Measurements from ENCODE around the gene GARS1. TPM values are rescaled to one million over a fixed set of nuclear protein-coding genes. Genes with fewer than 3 reads are reported as not detected.

Gene GARS1
- total RNA-seq, 1 donor from 2014 or later, result 214 TPM

DNA sequence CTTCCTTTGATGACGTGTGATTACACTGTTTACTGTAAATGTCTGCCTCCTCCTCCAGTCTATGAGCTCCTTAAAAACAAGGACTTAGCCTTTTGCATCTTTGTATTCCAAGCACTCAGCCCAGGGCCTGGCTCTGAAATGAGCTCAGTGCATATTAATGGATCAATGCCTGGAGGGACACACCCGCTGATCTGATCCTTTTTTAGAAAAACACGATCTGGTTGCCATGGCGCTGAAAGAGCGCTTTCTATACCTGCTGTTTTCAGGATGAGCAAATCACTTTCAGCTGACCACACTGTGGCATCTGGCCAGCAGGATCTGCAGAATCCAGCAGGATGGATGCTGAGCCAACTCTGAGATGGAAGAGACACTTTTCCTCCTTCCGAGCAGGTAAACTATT, 37.8 kb upstream of the GARS1 start:
- CTCF ChIA-PET, result interaction anchor here (0.9 to 1.0 kb wide), 2 partner anchors 9 to 46 kb away, joined by 3 to 4 read pairs; no protein-coding TSS in a partner anchor
- Mint-ChIP-seq H3K36me3 (ENCODE audit: low read depth) (peaks cover 17% of the 10 kb centered on the region), H3K4me3 (no peak overlapping the region), H3K9me3 (no peaks in the 10 kb centered on the region), H3K27me3 (no peaks in the 10 kb centered on the region), H3K4me1 (no peaks in the 10 kb centered on the region), H3K27ac (no peak overlapping the region)
- TF ChIP-seq, protein P1, sequence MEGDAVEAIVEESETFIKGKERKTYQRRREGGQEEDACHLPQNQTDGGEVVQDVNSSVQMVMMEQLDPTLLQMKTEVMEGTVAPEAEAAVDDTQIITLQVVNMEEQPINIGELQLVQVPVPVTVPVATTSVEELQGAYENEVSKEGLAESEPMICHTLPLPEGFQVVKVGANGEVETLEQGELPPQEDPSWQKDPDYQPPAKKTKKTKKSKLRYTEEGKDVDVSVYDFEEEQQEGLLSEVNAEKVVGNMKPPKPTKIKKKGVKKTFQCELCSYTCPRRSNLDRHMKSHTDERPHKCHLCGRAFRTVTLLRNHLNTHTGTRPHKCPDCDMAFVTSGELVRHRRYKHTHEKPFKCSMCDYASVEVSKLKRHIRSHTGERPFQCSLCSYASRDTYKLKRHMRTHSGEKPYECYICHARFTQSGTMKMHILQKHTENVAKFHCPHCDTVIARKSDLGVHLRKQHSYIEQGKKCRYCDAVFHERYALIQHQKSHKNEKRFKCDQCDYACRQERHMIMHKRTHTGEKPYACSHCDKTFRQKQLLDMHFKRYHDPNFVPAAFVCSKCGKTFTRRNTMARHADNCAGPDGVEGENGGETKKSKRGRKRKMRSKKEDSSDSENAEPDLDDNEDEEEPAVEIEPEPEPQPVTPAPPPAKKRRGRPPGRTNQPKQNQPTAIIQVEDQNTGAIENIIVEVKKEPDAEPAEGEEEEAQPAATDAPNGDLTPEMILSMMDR (IDR thresholded peaks at IDR 0.05), result no peak
- no peak for ATAC-seq (ENCODE audit: low read depth)
- intact Hi-C loops (cut with micrococcal nuclease), result no loop called here
- no peak for DNase-seq
- POLR2A ChIA-PET, result no interaction called here

DNA sequence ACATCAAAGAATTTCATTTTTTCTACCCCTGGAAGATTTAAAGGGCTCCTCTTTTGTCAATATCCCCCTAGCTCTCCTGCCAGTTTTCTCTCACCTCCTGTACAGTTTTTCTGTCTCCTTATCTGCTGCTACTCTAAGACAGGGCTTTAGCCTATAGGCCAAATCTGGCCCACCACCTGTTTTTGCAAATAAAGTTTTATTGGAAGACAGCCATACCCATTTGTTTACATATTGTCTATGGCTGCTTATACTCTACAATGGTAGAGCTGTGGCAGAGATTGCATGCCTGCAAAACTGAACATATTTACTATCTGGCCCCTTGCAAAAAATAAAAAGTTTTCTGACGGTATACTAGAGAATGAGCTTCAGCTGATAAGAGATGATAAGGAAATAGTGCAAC, 37.4 kb upstream of the GARS1 start:
- TF ChIP-seq, protein P1 (IDR thresholded peaks at IDR 0.05), result no peak
- Mint-ChIP-seq H3K27me3 (no peaks in the 10 kb centered on the region), H3K36me3 (ENCODE audit: low read depth) (peaks cover 20% of the 10 kb centered on the region), H3K4me1 (no peaks in the 10 kb centered on the region), H3K27ac (no peak overlapping the region), H3K4me3 (no peak overlapping the region), H3K9me3 (no peaks in the 10 kb centered on the region)
- ATAC-seq (ENCODE audit: low read depth) (no peak), DNase-seq (no peak)
- CTCF ChIA-PET, result interaction anchor here (0.9 kb wide), 1 partner anchor 46 kb away, joined by 3 read pairs; no protein-coding TSS in a partner anchor
- intact Hi-C loops (cut with micrococcal nuclease), result no loop called here
- POLR2A ChIA-PET, result no interaction called here

DNA sequence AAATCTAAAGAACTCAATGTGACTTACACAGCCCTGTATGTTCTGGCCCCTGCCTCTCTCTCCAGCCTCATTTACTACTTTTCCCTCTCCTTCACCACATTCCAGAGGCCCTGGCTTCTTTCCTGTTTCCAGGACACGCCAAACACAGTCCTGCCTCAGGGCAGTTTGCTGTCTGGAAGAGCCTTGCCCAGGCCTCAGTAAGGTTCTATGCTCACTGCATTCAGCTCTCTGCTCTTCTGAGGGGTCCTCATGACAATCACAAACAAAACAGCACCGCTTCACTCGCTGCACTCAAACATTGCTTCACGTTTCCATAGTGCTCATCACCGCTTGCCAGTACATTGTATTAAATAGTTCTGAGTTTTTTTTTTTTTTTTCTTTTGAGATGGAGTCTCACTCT, 35.1 kb upstream of the GARS1 start:
- Mint-ChIP-seq H3K4me3 (no peak overlapping the region), H3K27me3 (no peaks in the 10 kb centered on the region), H3K36me3 (ENCODE audit: low read depth) (peaks cover 35% of the 10 kb centered on the region), H3K27ac (no peak overlapping the region), H3K4me1 (no peaks in the 10 kb centered on the region), H3K9me3 (no peaks in the 10 kb centered on the region)
- TF ChIP-seq, protein P1 (IDR thresholded peaks at IDR 0.05), result no peak
- intact Hi-C loops (cut with micrococcal nuclease), result loop anchor here (5.0 kb wide), 2 partner anchors 207 to 1637 kb away; no protein-coding TSS in a partner anchor
- DNase-seq, result no peak
- ChIA-PET CTCF (no interaction called here), POLR2A (no interaction called here)
- no peak for ATAC-seq (ENCODE audit: low read depth)

DNA sequence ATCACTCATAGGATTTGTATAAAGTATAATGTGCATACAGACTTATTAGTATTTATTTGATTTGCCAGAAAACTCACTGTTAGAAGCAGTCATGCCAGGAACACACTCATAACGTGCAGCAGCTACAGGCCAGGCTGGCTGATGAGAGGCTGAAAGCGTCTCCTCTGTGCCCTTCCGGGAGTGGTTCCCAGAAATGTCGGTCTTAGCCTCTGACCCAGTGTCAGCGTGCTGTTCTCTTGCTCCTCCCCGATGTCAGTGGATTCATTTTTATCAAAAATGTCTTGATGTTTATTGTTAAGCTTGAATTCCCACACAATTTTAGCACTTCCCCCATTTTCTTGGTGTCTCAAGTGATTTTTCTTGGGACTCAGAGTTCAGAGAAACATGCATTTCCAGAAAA, 33.3 kb upstream of the GARS1 start:
- no peak overlapping the region for H3K4me3 Mint-ChIP-seq
- H3K27me3 Mint-ChIP-seq, result no peaks in the 10 kb centered on the region
- intact Hi-C loops (cut with micrococcal nuclease), result loop anchor here (5.0 kb wide), 2 partner anchors 209 to 1639 kb away; no protein-coding TSS in a partner anchor
- CTCF ChIA-PET, result interaction anchor here (3.8 kb wide), 1 partner anchor 13 kb away, joined by 31 read pairs; no protein-coding TSS in a partner anchor
- H3K36me3 Mint-ChIP-seq (ENCODE audit: low read depth), result peaks cover 43% of the 10 kb centered on the region
- ATAC-seq (ENCODE audit: low read depth) (no peak), DNase-seq (no peak)
- TF ChIP-seq, protein P1 (IDR thresholded peaks at IDR 0.05), result no peak
- POLR2A ChIA-PET, result no interaction called here
- no peaks in the 10 kb centered on the region for H3K9me3 Mint-ChIP-seq
- H3K4me1 Mint-ChIP-seq, result no peaks in the 10 kb centered on the region
- H3K27ac Mint-ChIP-seq, result no peak overlapping the region

DNA sequence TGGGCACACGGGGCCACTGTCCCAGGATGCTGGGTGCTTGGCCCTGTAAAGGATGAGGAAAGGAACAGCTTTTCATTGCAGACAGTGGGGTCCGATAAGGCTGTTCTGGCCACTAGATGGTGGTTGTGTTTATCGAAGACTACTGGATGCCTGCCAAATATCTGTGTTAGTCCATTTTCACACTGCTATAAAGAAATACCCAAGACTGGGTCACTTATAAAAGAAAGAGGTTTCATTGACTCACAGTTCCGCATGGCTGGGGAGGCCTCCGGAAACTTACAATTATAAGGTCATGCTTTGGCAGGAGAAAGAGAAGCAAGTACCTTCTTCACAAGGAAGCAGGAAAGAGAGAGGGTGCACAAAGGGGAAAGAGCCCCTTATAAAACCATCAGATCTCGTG, 32.2 kb upstream of the GARS1 start:
- intact Hi-C loops (cut with micrococcal nuclease), result loop anchor here (5.0 kb wide), 2 partner anchors 210 to 1640 kb away; no protein-coding TSS in a partner anchor
- H3K9me3 Mint-ChIP-seq, result no peaks in the 10 kb centered on the region
- no peaks in the 10 kb centered on the region for H3K4me1 Mint-ChIP-seq
- peaks cover 51% of the 10 kb centered on the region for H3K36me3 Mint-ChIP-seq (ENCODE audit: low read depth)
- H3K27ac Mint-ChIP-seq, result no peak overlapping the region
- POLR2A ChIA-PET, result no interaction called here
- no peak overlapping the region for H3K4me3 Mint-ChIP-seq
- TF ChIP-seq, protein P1 (IDR thresholded peaks at IDR 0.05), result no peak
- ATAC-seq (ENCODE audit: low read depth) (no peak), DNase-seq (no peak)
- no peaks in the 10 kb centered on the region for H3K27me3 Mint-ChIP-seq
- CTCF ChIA-PET, result interaction anchor here (1.1 to 4.9 kb wide), 9 partner anchors 11 to 487 kb away, joined by 3 to 57 read pairs (median 9); no protein-coding TSS in a partner anchor

All from activated B cell treated with CpG ODN at 0.5 μM for 24 hours (primary cell).